Measurements from ENCODE around the gene GSAP.

GSAP gene

GRCh38 chr7:77306231-77307067 lies 109.7 kb downstream of the GSAP start:
- Histone ChIP-seq H3K4me1 (ENCODE audit: insufficient read depth, poor library complexity, severe bottlenecking) (peaks cover 14% of the 10 kb centered on the region), H3K36me3 (ENCODE audit: low read depth) (no peaks in the 10 kb centered on the region), H3K4me3 (ENCODE audit: severe bottlenecking) (no peak overlapping the region), H3K27ac (ENCODE audit: poor library complexity, severe bottlenecking) (no peak overlapping the region), H3K9me3 (ENCODE audit: severe bottlenecking) (no peaks in the 10 kb centered on the region), H3K27me3 (ENCODE audit: insufficient read depth, poor library complexity, severe bottlenecking) (no peaks in the 10 kb centered on the region)
- no peak for TF ChIP-seq CTCF (IDR thresholded peaks at IDR 0.05; ENCODE audit: poor library complexity, severe bottlenecking)
- ATAC-seq (ENCODE audit: low read depth) (no peak), DNase-seq (ENCODE audit: low spot score) (no peak)

- ATAC-seq (ENCODE audit: low read depth) (no peak), DNase-seq (ENCODE audit: low spot score) (no peak)
- Histone ChIP-seq H3K9me3 (ENCODE audit: severe bottlenecking) (no peaks in the 10 kb centered on the region), H3K27me3 (ENCODE audit: insufficient read depth, poor library complexity, severe bottlenecking) (no peaks in the 10 kb centered on the region), H3K36me3 (ENCODE audit: low read depth) (no peaks in the 10 kb centered on the region), H3K27ac (ENCODE audit: poor library complexity, severe bottlenecking) (no peak overlapping the region), H3K4me3 (ENCODE audit: severe bottlenecking) (no peak overlapping the region), H3K4me1 (ENCODE audit: insufficient read depth, poor library complexity, severe bottlenecking) (no peaks in the 10 kb centered on the region)
- TF ChIP-seq CTCF (IDR thresholded peaks at IDR 0.05; ENCODE audit: poor library complexity, severe bottlenecking) = no peak
Observed at GRCh38 chr7:77295549-77295948, 120.6 kb downstream of the GSAP start.

GRCh38 chr7:77293046-77293445 lies 123.1 kb downstream of the GSAP start:
- Histone ChIP-seq H3K27ac (ENCODE audit: poor library complexity, severe bottlenecking) (no peak overlapping the region), H3K36me3 (ENCODE audit: low read depth) (no peaks in the 10 kb centered on the region), H3K4me3 (ENCODE audit: severe bottlenecking) (no peak overlapping the region), H3K27me3 (ENCODE audit: insufficient read depth, poor library complexity, severe bottlenecking) (no peaks in the 10 kb centered on the region), H3K4me1 (ENCODE audit: insufficient read depth, poor library complexity, severe bottlenecking) (no peaks in the 10 kb centered on the region), H3K9me3 (ENCODE audit: severe bottlenecking) (no peaks in the 10 kb centered on the region)
- ATAC-seq (ENCODE audit: low read depth) = peak; percentile 35; the same call in 1 of the 3 replicates
- peak; percentile 3 for TF ChIP-seq CTCF (IDR thresholded peaks at IDR 0.05; ENCODE audit: poor library complexity, severe bottlenecking)
- DNase-seq (ENCODE audit: low spot score) = no peak

GRCh38 chr7:77290425-77290824 lies 125.7 kb downstream of the GSAP start:
- ATAC-seq (ENCODE audit: low read depth) = no peak
- Histone ChIP-seq H3K9me3 (ENCODE audit: severe bottlenecking) (no peaks in the 10 kb centered on the region), H3K27me3 (ENCODE audit: insufficient read depth, poor library complexity, severe bottlenecking) (no peaks in the 10 kb centered on the region), H3K36me3 (ENCODE audit: low read depth) (no peaks in the 10 kb centered on the region), H3K27ac (ENCODE audit: poor library complexity, severe bottlenecking) (no peak overlapping the region), H3K4me3 (ENCODE audit: severe bottlenecking) (no peak overlapping the region), H3K4me1 (ENCODE audit: insufficient read depth, poor library complexity, severe bottlenecking) (no peaks in the 10 kb centered on the region)
- DNase-seq (ENCODE audit: low spot score) = no peak
- TF ChIP-seq CTCF (IDR thresholded peaks at IDR 0.05; ENCODE audit: poor library complexity, severe bottlenecking) = no peak

- no peaks in the 10 kb centered on the region for H3K9me3 ChIP-seq (ENCODE audit: severe bottlenecking)
- H3K36me3 ChIP-seq (ENCODE audit: low read depth) = no peaks in the 10 kb centered on the region
- DNase-seq (ENCODE audit: low spot score) (no peak), ATAC-seq (ENCODE audit: low read depth) (no peak)
- no peaks in the 10 kb centered on the region for H3K4me1 ChIP-seq (ENCODE audit: insufficient read depth, poor library complexity, severe bottlenecking)
- no peaks in the 10 kb centered on the region for H3K27me3 ChIP-seq (ENCODE audit: insufficient read depth, poor library complexity, severe bottlenecking)
- no peak overlapping the region for H3K4me3 ChIP-seq (ENCODE audit: severe bottlenecking)
- no peak overlapping the region for H3K27ac ChIP-seq (ENCODE audit: poor library complexity, severe bottlenecking)
- no peak for TF ChIP-seq CTCF (IDR thresholded peaks at IDR 0.05; ENCODE audit: poor library complexity, severe bottlenecking)
Observed at GRCh38 chr7:77289387-77289786, 126.8 kb downstream of the GSAP start.

All from RWPE2 (cell line).